Mesodermal cell (in vitro differentiated cells): ENCODE measurements around the gene PCDH19.

Source experiments
- H3K27ac ChIP-seq: 2 replicates; pipeline ENCODE4 v1.7.0; 2013; ENCODE audit warnings: mild to moderate bottlenecking, low read depth, low read length, moderate library complexity; ENCODE audit not compliant: severe bottlenecking
- H3K36me3 ChIP-seq: 2 replicates; pipeline ENCODE4 v1.7.1; 2013; ENCODE audit warnings: mild to moderate bottlenecking, low read length, moderate library complexity; ENCODE audit not compliant: control insufficient read depth, insufficient read depth
- H3K4me1 ChIP-seq: one replicate; pipeline ENCODE4 v1.7.1; 2013; ENCODE audit warnings: mild to moderate bottlenecking, low read length; ENCODE audit not compliant: insufficient read depth, control insufficient read depth, poor library complexity, severe bottlenecking
- H3K4me3 ChIP-seq: 2 replicates; pipeline ENCODE4 v1.7.0; 2013; ENCODE audit warnings: low read length, control low read depth, mild to moderate bottlenecking; ENCODE audit not compliant: insufficient read depth, poor library complexity, severe bottlenecking; ENCODE audit errors: extremely low read depth
- H3K9me3 ChIP-seq: 2 replicates; pipeline ENCODE4 v1.7.1; 2013; ENCODE audit warnings: mild to moderate bottlenecking, low read length, moderate library complexity; ENCODE audit not compliant: control insufficient read depth
- WGBS, 2 experiments: methylation state at CpG; one replicate each; pipeline ENCODE4 v1.1.5; 2013; ENCODE audit warnings: missing lambda C conversion rate in 2 of 2; ENCODE audit not compliant: insufficient coverage in 2 of 2; 5-methylcytosine and 5-hydroxymethylcytosine counted together

PCDH19 gene

GRCh38 chrX:100413229-100413628 lies 3.2 kb upstream of the PCDH19 start:
- peaks cover 16% of the 10 kb centered on the region for H3K4me1 ChIP-seq
- H3K27ac ChIP-seq = no peak overlapping the region
- WGBS, 2 experiments = 0% methylated on average over 1 of the region's 5 CpGs; no CpG with 5 or more reads in 1 of the 2 experiments
- no peaks in the 10 kb centered on the region for H3K36me3 ChIP-seq
- no peaks in the 10 kb centered on the region for H3K9me3 ChIP-seq
- no peak overlapping the region for H3K4me3 ChIP-seq

GRCh38 chrX:100411802-100412715 lies 2.0 kb upstream of the PCDH19 start:
- H3K27ac ChIP-seq = no peak overlapping the region
- WGBS, 2 experiments = 4 to 6% methylated on average over 8 to 14 of the region's 36 CpGs
- H3K4me3 ChIP-seq = no peak overlapping the region

GRCh38 chrX:100410901-100411801 lies 1.1 kb upstream of the PCDH19 start:
- Histone ChIP-seq H3K4me1 (peaks cover 6% of the 10 kb centered on the region), H3K4me3 (peak overlapping the region; percentile 28), H3K9me3 (no peaks in the 10 kb centered on the region), H3K36me3 (no peaks in the 10 kb centered on the region), H3K27ac (no peak overlapping the region)
- WGBS, 2 experiments = 0 to 1% methylated on average over 20 to 23 of the region's 53 CpGs

More at GRCh38 chrX:100411802-100412715, 2.0 kb upstream of the PCDH19 start:
- H3K36me3 ChIP-seq = no peaks in the 10 kb centered on the region
- peaks cover 6% of the 10 kb centered on the region for H3K4me1 ChIP-seq
- no peaks in the 10 kb centered on the region for H3K9me3 ChIP-seq

DNA sequence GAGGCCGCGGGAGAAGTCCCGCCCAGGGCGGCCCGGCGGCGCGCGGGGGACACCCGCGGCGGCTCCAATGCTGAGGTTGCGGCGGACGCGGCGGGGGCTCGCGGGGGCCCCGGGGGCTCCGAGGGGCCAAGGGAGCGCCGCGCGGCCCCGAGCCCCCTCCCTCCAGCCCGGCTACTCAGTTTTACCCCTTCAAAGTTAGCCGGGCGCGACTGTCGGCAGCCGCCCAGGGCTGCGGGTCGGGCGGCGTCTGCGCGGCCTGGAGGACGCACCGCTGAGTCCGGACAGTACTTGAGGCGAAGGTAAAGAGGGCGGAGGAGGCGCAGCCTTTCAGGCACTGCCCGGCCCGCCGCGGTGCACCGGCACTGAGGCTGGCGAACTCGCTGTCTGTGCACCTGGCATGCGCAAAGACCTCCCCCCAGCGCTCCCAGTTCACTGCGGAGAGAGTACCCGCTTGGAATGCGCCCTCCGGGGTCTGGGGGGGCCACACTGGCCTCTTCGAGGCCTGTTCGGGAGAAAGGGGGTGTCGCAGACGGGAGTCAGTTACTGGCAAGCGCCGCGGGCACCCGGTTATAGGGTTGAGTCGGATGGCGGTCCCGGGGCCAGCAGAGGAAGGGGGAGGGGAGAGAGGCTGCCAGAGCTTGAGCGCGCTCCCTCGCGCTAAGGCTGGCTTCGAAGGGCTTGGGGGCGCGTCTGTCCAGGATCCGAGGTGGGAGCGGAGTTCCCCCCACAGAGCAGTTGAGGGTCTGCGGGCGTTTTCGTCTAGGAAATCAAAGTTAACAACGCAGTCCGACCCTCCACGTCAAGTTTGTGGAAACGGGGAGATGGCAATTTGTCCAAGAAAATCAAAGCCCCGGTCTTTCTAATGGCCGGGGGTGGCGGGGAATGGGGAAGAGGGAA lies 1.1 kb downstream of the PCDH19 start:
- Histone ChIP-seq H3K4me3 (peak overlapping the region; percentile 37), H3K27ac (no peak overlapping the region)
- 1 to 3% methylated on average over 16 to 25 of the region's 87 CpGs for WGBS, 2 experiments

DNA sequence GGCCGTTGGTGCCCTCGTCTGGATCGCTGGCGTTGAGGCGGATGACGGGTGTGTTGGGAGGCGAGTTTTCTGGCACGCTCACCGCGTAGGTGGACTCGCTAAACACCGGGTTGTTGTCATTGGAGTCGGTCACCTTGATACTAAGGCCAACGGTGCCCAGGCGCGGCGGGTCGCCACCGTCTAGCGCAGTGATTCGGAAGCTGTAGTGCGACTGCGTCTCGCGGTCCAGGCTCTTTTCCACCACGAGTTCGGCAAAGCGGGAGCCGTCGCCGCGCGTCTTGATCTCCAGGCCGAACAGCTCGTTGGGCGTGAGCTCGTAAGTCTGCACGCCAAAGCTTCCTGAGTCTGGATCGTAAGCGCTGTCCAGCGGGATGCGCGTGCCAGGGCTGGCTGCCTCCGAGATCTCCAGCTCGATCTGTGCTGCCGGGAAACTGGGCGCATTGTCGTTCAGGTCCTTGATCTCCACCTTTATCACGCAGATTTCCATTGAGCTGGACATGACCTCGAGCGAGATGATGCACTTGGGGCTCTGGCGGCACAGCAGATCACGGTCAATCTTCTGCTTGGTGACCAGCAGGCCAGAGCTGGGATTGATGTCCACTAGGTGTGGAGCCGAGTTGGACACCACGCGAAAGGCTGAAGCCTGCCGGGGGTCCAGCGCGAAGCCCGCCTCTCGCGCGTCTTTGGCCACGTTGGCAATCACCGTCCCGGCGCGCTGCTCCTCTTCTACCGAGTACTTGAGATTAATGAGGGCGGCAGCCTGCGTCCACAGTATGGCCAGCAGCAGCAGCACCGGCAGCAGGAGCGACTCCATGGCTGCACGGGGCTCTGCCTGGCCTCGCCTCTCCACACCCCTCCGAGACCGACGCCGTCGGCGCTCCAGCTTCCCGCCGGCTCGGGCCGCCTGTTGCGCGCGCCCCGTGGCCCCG lies 2.0 kb downstream of the PCDH19 start:
- Histone ChIP-seq H3K4me1 (peaks cover 7% of the 10 kb centered on the region), H3K27ac (no peak overlapping the region), H3K4me3 (peak overlapping the region; percentile 8), H3K9me3 (no peaks in the 10 kb centered on the region), H3K36me3 (no peaks in the 10 kb centered on the region)
- 4 to 5% methylated on average over 39 to 59 of the region's 90 CpGs for WGBS, 2 experiments

More for the DNA sequence above, 1.1 kb downstream of the PCDH19 start:
- Histone ChIP-seq H3K4me1 (peaks cover 7% of the 10 kb centered on the region), H3K36me3 (no peaks in the 10 kb centered on the region), H3K9me3 (no peaks in the 10 kb centered on the region)

DNA sequence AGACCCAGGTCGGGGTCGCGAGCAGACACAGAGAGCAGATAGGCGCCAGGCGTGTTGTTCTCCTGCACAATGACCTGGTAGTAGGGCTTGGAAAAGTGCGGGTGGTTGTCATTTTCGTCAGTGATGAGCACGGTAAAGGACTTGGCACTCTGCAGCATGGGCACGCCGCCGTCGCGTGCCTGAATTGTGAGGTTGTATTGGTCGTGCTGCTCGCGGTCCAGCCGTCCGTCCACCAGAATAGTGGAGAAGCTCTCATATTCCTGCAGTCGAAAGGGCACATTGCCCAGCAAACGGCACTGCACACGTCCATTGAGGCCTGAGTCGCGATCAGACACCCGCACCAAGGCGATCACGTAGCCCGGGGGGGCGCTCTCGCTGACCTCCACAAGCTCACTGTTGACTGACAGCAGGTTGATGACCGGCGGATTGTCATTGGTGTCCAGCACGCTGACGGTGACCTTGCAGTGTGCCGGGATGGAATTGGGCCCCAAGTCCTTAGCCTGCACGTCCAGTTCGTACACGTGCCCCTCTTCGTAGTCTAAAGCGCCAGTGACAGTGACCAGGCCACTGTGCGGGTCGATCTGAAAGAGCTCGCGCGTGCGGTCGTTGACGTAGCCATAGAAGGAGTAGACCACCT lies 2.8 kb downstream of the PCDH19 start:
- peaks cover 4% of the 10 kb centered on the region for H3K4me1 ChIP-seq
- WGBS, 2 experiments = 25 to 30% methylated on average over 26 to 40 of the region's 47 CpGs
- peaks cover 3% of the 10 kb centered on the region for H3K36me3 ChIP-seq
- no peaks in the 10 kb centered on the region for H3K9me3 ChIP-seq
- no peak overlapping the region for H3K4me3 ChIP-seq
- H3K27ac ChIP-seq = no peak overlapping the region

- H3K36me3 ChIP-seq = peaks cover 6% of the 10 kb centered on the region
- H3K4me1 ChIP-seq = peaks cover 4% of the 10 kb centered on the region
- no peaks in the 10 kb centered on the region for H3K9me3 ChIP-seq
- peak overlapping the region; percentile 5 for H3K4me3 ChIP-seq
- H3K27ac ChIP-seq = no peak overlapping the region
Measured at GRCh38 chrX:100405424-100405823, 4.6 kb downstream of the PCDH19 start.

DNA sequence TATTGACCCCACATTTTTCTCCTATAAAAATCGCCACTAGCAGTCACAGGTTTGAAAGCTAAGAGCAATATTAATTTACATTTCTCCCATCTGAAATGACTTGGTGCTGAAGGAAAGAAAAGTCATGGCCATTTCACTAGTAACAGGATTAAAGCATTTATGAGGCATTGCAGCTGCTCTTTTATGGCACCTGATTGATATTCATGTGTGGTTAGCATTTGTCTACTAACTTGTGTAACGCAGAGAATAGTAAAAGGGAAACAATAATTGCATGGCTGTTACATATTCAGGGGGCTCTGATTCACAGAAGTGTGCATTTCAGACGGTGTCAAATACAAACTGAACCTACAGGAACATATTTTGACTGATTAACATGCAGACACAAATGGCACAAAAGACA lies 5.2 kb downstream of the PCDH19 start:
- 80% methylated on average over 1 of the region's 3 CpGs for WGBS, 2 experiments
- Histone ChIP-seq H3K9me3 (no peaks in the 10 kb centered on the region), H3K4me1 (peaks cover 4% of the 10 kb centered on the region), H3K4me3 (no peak overlapping the region), H3K27ac (no peak overlapping the region), H3K36me3 (peaks cover 6% of the 10 kb centered on the region)

GRCh38 chrX:100395781-100396180 lies 14.3 kb downstream of the PCDH19 start:
- Histone ChIP-seq H3K4me1 (no peaks in the 10 kb centered on the region), H3K27ac (no peak overlapping the region), H3K9me3 (no peaks in the 10 kb centered on the region), H3K4me3 (no peak overlapping the region), H3K36me3 (peaks cover 3% of the 10 kb centered on the region)
- WGBS, 2 experiments = 54 to 64% methylated on average over 3 of the region's 6 CpGs
